ACHN (cell line): ENCODE measurements around the gene WNT10A.

Experiments used
- DNase-seq: peaks from one replicate; pipeline ENCODE4 v3.0.0-alpha.2; 2015
- in situ Hi-C: cut with HindIII; loops from 2 replicates; pipeline ENCODE4 v1.10.0; 2017; ENCODE audit warnings: low sequenced_read_pairs, low pct_ligation_motif_present, low pct_unique_long_range_greater_than_20kb

The WNT10A gene

GRCh38 chr2:218872645-218873358 is 7.8 kb upstream of the WNT10A start:
- in situ Hi-C loops, result no loop called here
- no peak for DNase-seq

GRCh38 chr2:218873359-218874194 is 7.1 kb upstream of the WNT10A start:
- DNase-seq, result no peak
- in situ Hi-C loops, result no loop called here

GRCh38 chr2:218875692-218876246 is 4.9 kb upstream of the WNT10A start:
- in situ Hi-C loops, result no loop called here

GRCh38 chr2:218876562-218877219 is 4.0 kb upstream of the WNT10A start:
- in situ Hi-C loops, result no loop called here
- peak; percentile 68 for DNase-seq

More at GRCh38 chr2:218875692-218876246, 4.9 kb upstream of the WNT10A start:
- no peak for DNase-seq

GRCh38 chr2:218877331-218877730 is 3.3 kb upstream of the WNT10A start:
- in situ Hi-C loops, result no loop called here

GRCh38 chr2:218877891-218878290 is 2.8 kb upstream of the WNT10A start:
- in situ Hi-C loops, result no loop called here

More at GRCh38 chr2:218877331-218877730, 3.3 kb upstream of the WNT10A start:
- no peak for DNase-seq

GRCh38 chr2:218878486-218878885 is 2.2 kb upstream of the WNT10A start:
- in situ Hi-C loops, result no loop called here
- DNase-seq, result no peak

More at GRCh38 chr2:218877891-218878290, 2.8 kb upstream of the WNT10A start:
- DNase-seq, result no peak

GRCh38 chr2:218878926-218879761 is 1.5 kb upstream of the WNT10A start:
- in situ Hi-C loops, result no loop called here
- DNase-seq, result no peak

GRCh38 chr2:218879776-218880101 is 913 bp upstream of the WNT10A start:
- in situ Hi-C loops, result no loop called here
- DNase-seq, result no peak

- no peak for DNase-seq
- in situ Hi-C loops, result no loop called here
These were observed 375 bp downstream of the WNT10A start for GRCh38 chr2:218880859-218881594.

- DNase-seq, result no peak
- in situ Hi-C loops, result no loop called here
These were observed 1.2 kb downstream of the WNT10A start for GRCh38 chr2:218881744-218882460.

- DNase-seq, result no peak
- in situ Hi-C loops, result no loop called here
These were observed 1.8 kb downstream of the WNT10A start for GRCh38 chr2:218882461-218882816.

- no peak for DNase-seq
- in situ Hi-C loops, result no loop called here
These were observed 2.3 kb downstream of the WNT10A start for GRCh38 chr2:218882866-218883366.

- in situ Hi-C loops, result no loop called here
- DNase-seq, result no peak
These were observed 3.1 kb downstream of the WNT10A start for GRCh38 chr2:218883491-218884490.

GRCh38 chr2:218884519-218884918 is 3.9 kb downstream of the WNT10A start:
- in situ Hi-C loops, result no loop called here
- DNase-seq, result no peak
